Measurements from ENCODE around the gene EMP2.

- TF ChIP-seq POLR2A (IDR thresholded peaks at IDR 0.05), result no peak
- no peak for TF ChIP-seq CTCF (IDR thresholded peaks at IDR 0.05)
Observed at GRCh38 chr16:10541366-10541765, 39.0 kb downstream of the EMP2 start.

All from adrenal gland (tissue), 5 donors.